Loucy (cell line): ENCODE measurements around the gene SMPX.

Experiments used
- H2AFZ ChIP-seq: fragments of 200-600 bp; sonication (generic); 2 replicates; pipeline ENCODE4 v1.6.0; 2016; ENCODE audit warnings: antibody characterized with exemption, mild to moderate bottlenecking, low read length, moderate library complexity
- H3F3A ChIP-seq: fragments of 200-600 bp; 2 replicates; pipeline ENCODE4 v1.6.0; 2016; ENCODE audit warnings: antibody characterized with exemption, low read depth, mild to moderate bottlenecking
- H3K27me3 ChIP-seq: fragments of 200-600 bp; sonication (generic); 2 replicates; pipeline ENCODE4 v1.6.1; 2014; ENCODE audit warnings: low read length, mild to moderate bottlenecking; ENCODE audit not compliant: insufficient read depth, poor library complexity, severe bottlenecking
- H3K36me3 ChIP-seq: fragments of 200-600 bp; sonication (generic); 2 replicates; pipeline ENCODE4 v1.6.1; 2016; ENCODE audit warnings: low read length; ENCODE audit not compliant: insufficient read depth
- H3K4me1 ChIP-seq: fragments of 200-600 bp; sonication (generic); 2 replicates; pipeline ENCODE4 v1.5.1; 2014; ENCODE audit warnings: low read length, mild to moderate bottlenecking; ENCODE audit not compliant: insufficient read depth, poor library complexity, severe bottlenecking
- H3K4me2 ChIP-seq: fragments of 200-600 bp; sonication (generic); 2 replicates; pipeline ENCODE4 v1.6.0; 2014; ENCODE audit warnings: antibody characterized with exemption, low read length, low read depth, mild to moderate bottlenecking; ENCODE audit not compliant: poor library complexity, severe bottlenecking
- H3K4me3 ChIP-seq: fragments of 200-600 bp; sonication (generic); 2 replicates; pipeline ENCODE4 v1.5.1; 2014; ENCODE audit warnings: low read length, mild to moderate bottlenecking, mixed read lengths; ENCODE audit not compliant: poor library complexity, severe bottlenecking
- H3K79me2 ChIP-seq: fragments of 200-600 bp; sonication (generic); 2 replicates; pipeline ENCODE4 v1.6.1; 2014; ENCODE audit warnings: low read length; ENCODE audit not compliant: insufficient read depth
- H3K9ac ChIP-seq: fragments of 200-600 bp; sonication (generic); 2 replicates; pipeline ENCODE4 v1.6.0; 2014; ENCODE audit warnings: mild to moderate bottlenecking, low read depth, low read length, moderate library complexity; ENCODE audit not compliant: poor library complexity, severe bottlenecking
- H3K9me2 ChIP-seq: fragments of 200-600 bp; sonication (generic); replicated peaks from 2 replicates; pipeline ENCODE4 v1.6.1; 2016; ENCODE audit warnings: low read depth, low read length, mixed read lengths
- H3K9me3 ChIP-seq: fragments of 200-600 bp; sonication (generic); 2 replicates; pipeline ENCODE4 v1.6.1; 2014; ENCODE audit warnings: mild to moderate bottlenecking, antibody characterized with exemption, low read length, low read depth; ENCODE audit not compliant: insufficient read depth
- H4K20me1 ChIP-seq: fragments of 200-600 bp; sonication (generic); 2 replicates; pipeline ENCODE4 v1.6.0; 2014; ENCODE audit warnings: antibody characterized with exemption, low read length, mild to moderate bottlenecking; ENCODE audit not compliant: insufficient read depth, poor library complexity, severe bottlenecking
- CTCF ChIP-seq: fragments of 200-600 bp; sonication (generic); conservative IDR thresholded peaks from 2 replicates; pipeline ENCODE4 v1.5.1; 2014; ENCODE audit warnings: mild to moderate bottlenecking, antibody characterized with exemption, low read length
- EZH2phosphoT487 ChIP-seq: fragments of 200-600 bp; IDR thresholded peaks from 2 replicates; pipeline ENCODE4 v1.6.1; 2018; ENCODE audit warnings: antibody characterized with exemption, mild to moderate bottlenecking, moderate library complexity, borderline replicate concordance

The SMPX gene

GRCh38 chrX:21674430-21675186 is 83.3 kb downstream of the SMPX start:
- Histone ChIP-seq H4K20me1 (no peaks in the 10 kb centered on the region), H3K9me3 (no peaks in the 10 kb centered on the region), H3K79me2 (no peaks in the 10 kb centered on the region), H3K4me3 (no peak overlapping the region), H3K4me1 (no peaks in the 10 kb centered on the region), H3K4me2 (no peak overlapping the region), H3K9me2 (no peaks in the 10 kb centered on the region), H3K9ac (no peak overlapping the region), H3K27me3 (no peaks in the 10 kb centered on the region), H2AFZ (no peak overlapping the region), H3K36me3 (no peaks in the 10 kb centered on the region), H3F3A (no peaks in the 10 kb centered on the region)
- no peak for TF ChIP-seq CTCF
- TF ChIP-seq EZH2phosphoT487 = no peak

GRCh38 chrX:21666679-21667078 is 91.2 kb downstream of the SMPX start:
- H3F3A ChIP-seq = no peaks in the 10 kb centered on the region
- no peak overlapping the region for H2AFZ ChIP-seq
- no peak overlapping the region for H3K4me2 ChIP-seq
- H3K36me3 ChIP-seq = no peaks in the 10 kb centered on the region
- TF ChIP-seq CTCF (no peak), EZH2phosphoT487 (no peak)
- no peaks in the 10 kb centered on the region for H3K27me3 ChIP-seq
- H3K4me3 ChIP-seq = no peak overlapping the region
- H4K20me1 ChIP-seq = no peaks in the 10 kb centered on the region
- H3K4me1 ChIP-seq = no peaks in the 10 kb centered on the region
- no peaks in the 10 kb centered on the region for H3K9me3 ChIP-seq
- H3K9me2 ChIP-seq = no peaks in the 10 kb centered on the region
- no peaks in the 10 kb centered on the region for H3K79me2 ChIP-seq
- H3K9ac ChIP-seq = no peak overlapping the region

GRCh38 chrX:21666252-21666651 is 91.7 kb downstream of the SMPX start:
- Histone ChIP-seq H3K9me3 (no peaks in the 10 kb centered on the region), H3K79me2 (no peaks in the 10 kb centered on the region), H3K4me1 (no peaks in the 10 kb centered on the region), H4K20me1 (no peaks in the 10 kb centered on the region), H2AFZ (no peak overlapping the region), H3K4me3 (no peak overlapping the region), H3K36me3 (no peaks in the 10 kb centered on the region), H3K9ac (no peak overlapping the region), H3K9me2 (no peaks in the 10 kb centered on the region), H3K27me3 (no peaks in the 10 kb centered on the region), H3F3A (no peaks in the 10 kb centered on the region), H3K4me2 (no peak overlapping the region)
- TF ChIP-seq CTCF (no peak), EZH2phosphoT487 (no peak)
